DMS114 treated with DMSO at 0.1 percent for 48 hours (cell line): Measurements from ENCODE around the gene BMS1.
A peak's percentile ranks its signal among the peaks of the same experiment; 100 is the strongest.
"Not testable (repeated sequence)": the region's sequence is repeated elsewhere in the genome, so short reads cannot be mapped to it uniquely, and the experiment has no call there.

Source experiments
- DNase-seq: peaks from one replicate; lab custom pipeline; 2025; ENCODE audit not compliant: unreplicated experiment; lab: John Stamatoyannopoulos, UW

Gene BMS1

GRCh38 chr10:42865716-42866114 is 83.1 kb downstream of the BMS1 start:
- DNase-seq = no peak

GRCh38 chr10:42866115-42866995 is 83.8 kb downstream of the BMS1 start:
- peak; percentile 59 for DNase-seq

- no peak for DNase-seq
Observed at GRCh38 chr10:42867571-42867970, 85.0 kb downstream of the BMS1 start.

- DNase-seq = no peak
Observed at GRCh38 chr10:42868530-42868929, 85.9 kb downstream of the BMS1 start.

GRCh38 chr10:42869977-42870350 is 87.4 kb downstream of the BMS1 start:
- DNase-seq = no peak

GRCh38 chr10:42871138-42871641 is 88.6 kb downstream of the BMS1 start:
- not testable (repeated sequence) for DNase-seq

GRCh38 chr10:42871823-42872222 is 89.2 kb downstream of the BMS1 start:
- DNase-seq = no peak

GRCh38 chr10:42872865-42873435 is 90.4 kb downstream of the BMS1 start:
- DNase-seq = no peak

- no peak for DNase-seq
Observed at GRCh38 chr10:42874713-42875387, 92.3 kb downstream of the BMS1 start.

GRCh38 chr10:42875388-42875755 is 92.8 kb downstream of the BMS1 start:
- DNase-seq = no peak

- DNase-seq = no peak
Observed at GRCh38 chr10:42875798-42876341, 93.3 kb downstream of the BMS1 start.

- no peak for DNase-seq
Observed at GRCh38 chr10:42876476-42876875, 93.9 kb downstream of the BMS1 start.

GRCh38 chr10:42876945-42877344 is 94.3 kb downstream of the BMS1 start:
- DNase-seq = no peak

- no peak for DNase-seq
Observed at GRCh38 chr10:42877496-42878030, 95.0 kb downstream of the BMS1 start.

- no peak for DNase-seq
Observed at GRCh38 chr10:42878134-42878820, 95.7 kb downstream of the BMS1 start.

GRCh38 chr10:42878821-42879195 is 96.2 kb downstream of the BMS1 start:
- DNase-seq = no peak

- DNase-seq = no peak
Observed at GRCh38 chr10:42879380-42880254, 97.0 kb downstream of the BMS1 start.

GRCh38 chr10:42880255-42880620 is 97.6 kb downstream of the BMS1 start:
- DNase-seq = no peak

- DNase-seq = no peak
Observed at GRCh38 chr10:42882597-42882996, 100.0 kb downstream of the BMS1 start.
